GM18951 (cell line): ENCODE measurements around the gene CORO7.

Experiments
- POLR2A ChIP-seq: IDR thresholded peaks from 4 replicates; pipeline ENCODE4 v1.6.1; 2011; ENCODE audit warnings: mild to moderate bottlenecking; ENCODE audit not compliant: insufficient read length, insufficient read depth; ENCODE audit errors: extremely low read depth
- in situ Hi-C: fragments of 300-500 bp; cut with MboI; formaldehyde crosslinking; loops from one replicate; pipeline ENCODE4 v1.12.0; 2022; ENCODE audit warnings: low sequenced_read_pairs, mixed read lengths, inconsistent platforms; ENCODE audit not compliant: unreplicated experiment

CORO7 gene

DNA sequence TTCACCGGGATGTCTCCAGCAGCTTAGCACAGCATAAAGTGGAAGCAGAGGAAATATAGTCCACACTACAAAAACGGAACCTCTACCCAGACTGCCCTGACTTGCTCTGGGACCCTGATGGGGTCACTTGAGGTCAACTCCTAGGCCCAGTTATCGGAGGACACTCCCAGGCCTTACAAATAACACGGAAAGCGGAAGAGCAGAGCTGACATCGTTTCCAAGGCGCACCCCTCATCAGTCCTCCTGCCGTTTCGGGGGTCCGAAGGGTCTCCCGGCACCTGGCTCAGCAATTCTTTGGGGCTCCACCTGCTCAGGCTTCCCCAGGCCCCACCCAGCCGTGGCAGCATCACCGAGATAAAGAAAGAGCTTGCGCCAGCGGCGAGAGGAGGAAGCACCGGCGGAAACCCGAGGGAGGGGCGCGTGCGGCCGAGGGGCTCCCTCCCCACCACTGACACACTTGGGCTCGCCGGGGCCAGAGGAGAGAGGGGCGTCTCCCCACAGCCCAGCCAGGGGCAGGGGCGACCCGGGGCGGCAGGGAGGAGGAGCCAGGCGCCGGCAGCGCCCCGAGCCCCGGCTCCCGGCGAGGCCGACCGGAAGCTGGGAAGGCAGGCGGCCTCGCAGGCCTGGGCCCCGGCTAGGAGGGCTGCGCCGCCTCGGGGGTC is 727 bp downstream of the CORO7 start:
- in situ Hi-C loops: no loop called here
- TF ChIP-seq POLR2A: no peak

- in situ Hi-C loops: no loop called here
Measured at GRCh38 chr16:4414187-4414917, 2.0 kb downstream of the CORO7 start.

DNA sequence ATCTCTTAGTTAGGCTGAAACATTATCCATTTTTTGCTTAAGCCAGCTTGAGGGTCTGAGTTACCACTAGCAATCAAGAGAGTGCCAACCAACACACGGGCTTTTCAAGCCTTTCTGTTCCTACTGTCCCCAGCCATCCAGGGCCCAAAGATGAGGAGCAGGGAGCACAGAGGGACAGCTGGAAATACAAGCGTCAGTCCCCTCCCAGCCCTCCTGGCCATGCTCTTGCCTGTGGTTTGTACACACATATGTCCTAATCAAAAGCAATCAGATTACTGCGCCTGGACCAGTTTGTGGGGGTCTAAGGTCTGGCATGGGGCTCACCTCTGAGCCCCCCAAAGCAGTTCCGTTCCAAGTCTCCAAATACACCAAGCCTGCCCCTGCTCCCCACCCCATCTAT is 3.5 kb downstream of the CORO7 start:
- TF ChIP-seq POLR2A: no peak
- in situ Hi-C loops: no loop called here

More at GRCh38 chr16:4414187-4414917, 2.0 kb downstream of the CORO7 start:
- no peak for TF ChIP-seq POLR2A

DNA sequence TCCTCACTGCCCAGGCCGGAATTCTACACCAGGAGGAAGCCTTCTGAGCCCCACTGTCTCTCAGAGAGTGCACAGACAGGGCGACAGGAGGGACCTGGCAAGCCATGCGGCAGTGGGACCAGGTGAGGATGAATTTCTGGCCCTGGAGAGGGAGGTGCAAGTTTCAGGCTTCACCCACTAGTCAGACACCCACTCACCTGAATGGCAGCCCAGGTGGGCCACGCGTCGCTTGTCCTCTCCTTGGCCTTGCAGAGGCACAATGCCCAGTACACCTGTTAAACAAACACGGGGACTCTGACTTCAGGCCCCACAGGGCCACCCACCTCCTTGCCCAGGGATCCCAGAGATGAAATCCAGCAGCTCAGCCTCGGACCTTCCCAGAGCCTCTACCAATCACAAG is 4.2 kb downstream of the CORO7 start:
- in situ Hi-C loops: no loop called here
- TF ChIP-seq POLR2A: no peak

- in situ Hi-C loops: no loop called here
Measured at GRCh38 chr16:4411684-4412083, 4.7 kb downstream of the CORO7 start.

DNA sequence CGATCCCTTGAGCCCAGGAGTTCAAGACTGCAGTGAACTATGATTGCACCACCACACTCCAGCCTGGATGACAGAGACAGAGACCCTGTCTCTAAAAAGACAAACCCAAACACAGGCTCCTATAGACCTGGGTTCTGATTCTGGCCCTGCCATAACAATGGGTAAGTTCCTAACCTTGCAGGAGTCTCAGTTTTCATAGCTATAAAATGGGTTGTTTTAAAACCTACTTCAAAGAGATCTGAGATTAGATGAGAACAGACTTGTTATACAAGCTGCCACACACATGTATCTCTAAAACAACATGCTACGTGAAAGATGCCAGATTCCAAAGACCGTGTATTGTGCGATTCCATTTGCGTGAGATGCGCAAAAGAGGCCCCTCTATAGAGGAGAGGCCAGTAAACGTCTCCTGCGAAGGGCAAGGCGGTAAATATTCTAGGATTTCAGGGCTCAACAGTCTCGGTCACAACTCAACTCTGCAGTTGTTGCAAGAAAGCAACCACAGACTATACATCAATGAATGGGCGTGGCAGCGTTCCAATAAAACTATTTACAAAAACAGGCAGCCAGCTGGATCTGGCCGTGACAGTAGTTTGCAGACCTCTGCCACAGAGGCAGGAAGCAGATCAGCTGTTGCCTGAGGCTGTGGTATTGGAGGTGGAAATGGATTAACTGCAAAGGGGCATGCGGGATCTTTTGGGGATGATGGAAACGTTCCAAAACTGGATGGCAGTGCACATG is 5.9 kb downstream of the CORO7 start:
- in situ Hi-C loops: no loop called here
- TF ChIP-seq POLR2A: no peak

More at GRCh38 chr16:4411684-4412083, 4.7 kb downstream of the CORO7 start:
- no peak for TF ChIP-seq POLR2A

DNA sequence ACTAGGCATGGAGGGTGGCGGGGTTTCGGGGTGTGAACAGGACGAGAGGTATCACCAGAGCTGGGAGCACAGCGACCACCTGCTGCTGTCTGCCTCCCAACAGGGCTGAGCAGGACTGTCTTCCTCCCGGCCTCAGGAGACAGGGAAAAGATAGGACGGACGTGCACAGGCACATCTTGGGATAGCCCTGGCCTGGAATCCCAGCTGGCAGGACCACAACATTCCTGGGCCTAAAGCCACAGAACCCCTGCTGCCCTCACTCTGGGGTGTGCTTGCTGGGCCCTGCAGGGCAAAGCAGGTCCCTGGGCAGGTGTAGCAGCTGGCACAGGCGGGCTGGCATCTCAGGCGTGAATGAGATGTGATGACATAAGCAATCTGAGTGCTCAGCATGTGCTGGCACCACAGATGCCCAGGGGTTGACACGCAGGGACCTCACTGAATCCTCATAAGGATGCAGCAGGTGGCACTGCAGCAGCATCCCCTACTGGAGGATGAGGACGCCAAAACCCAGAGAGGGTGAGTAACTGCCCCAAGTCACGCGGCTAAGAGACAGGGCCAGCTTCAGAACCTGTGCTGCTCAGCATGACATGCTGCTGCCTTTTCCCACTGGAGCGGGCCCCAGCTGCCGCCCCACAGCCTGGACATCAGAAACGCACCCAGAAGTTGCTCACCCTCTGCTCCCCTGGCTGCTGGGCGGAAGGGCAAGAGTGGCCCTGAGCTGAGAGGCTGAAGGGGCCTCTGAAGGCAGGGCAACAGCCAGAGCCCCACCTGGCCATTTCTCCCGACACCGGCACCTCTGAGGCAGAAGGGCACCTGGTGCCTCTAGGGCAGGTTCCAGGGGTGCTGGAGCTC is 7.1 kb downstream of the CORO7 start:
- no peak for TF ChIP-seq POLR2A
- in situ Hi-C loops: no loop called here

GRCh38 chr16:4408323-4408690 is 8.1 kb downstream of the CORO7 start:
- in situ Hi-C loops: no loop called here
- TF ChIP-seq POLR2A: no peak

DNA sequence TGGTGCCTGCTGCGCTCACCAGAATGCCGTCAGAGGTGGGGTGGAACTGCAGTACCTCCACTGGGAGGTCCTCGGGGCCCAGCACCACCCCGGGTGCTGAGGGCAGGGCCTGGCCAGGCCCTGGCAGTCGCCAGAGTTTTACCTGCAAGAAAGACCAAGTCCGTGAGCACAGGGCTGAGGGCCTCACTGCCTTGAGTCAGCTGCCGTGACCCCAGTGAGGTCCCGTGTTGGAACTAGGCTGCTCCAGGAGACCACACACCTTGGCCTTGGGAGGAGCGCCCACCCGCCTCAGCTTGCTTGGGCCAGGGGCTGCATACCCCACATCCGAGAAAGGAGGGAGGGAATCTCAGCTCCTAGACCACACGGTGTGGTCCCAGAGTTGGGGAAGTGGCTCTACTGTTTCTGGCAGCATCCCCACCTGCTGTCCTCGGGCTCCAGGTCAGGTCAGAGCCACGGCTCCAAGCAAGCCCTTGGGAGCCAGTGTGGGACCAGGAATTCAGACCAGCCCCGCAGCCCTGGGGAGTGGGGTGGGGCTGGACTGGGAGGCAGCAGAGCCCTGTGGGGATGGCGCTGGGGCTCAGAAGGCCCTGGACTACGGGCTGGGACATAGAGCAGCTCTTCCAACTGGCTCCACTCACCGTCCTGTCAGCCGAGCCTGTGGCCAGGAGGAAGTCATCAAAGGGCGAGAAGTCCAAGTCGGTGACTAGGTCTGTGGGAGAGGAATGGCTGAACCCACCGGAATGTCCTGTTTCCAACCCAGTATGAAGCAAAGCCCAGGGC is 8.7 kb downstream of the CORO7 start:
- TF ChIP-seq POLR2A: no peak
- in situ Hi-C loops: no loop called here

GRCh38 chr16:4404967-4405696 is 11.3 kb downstream of the CORO7 start:
- TF ChIP-seq POLR2A: no peak
- in situ Hi-C loops: no loop called here

GRCh38 chr16:4404247-4404966 is 12.0 kb downstream of the CORO7 start:
- in situ Hi-C loops: no loop called here
- no peak for TF ChIP-seq POLR2A
